GM19372 (cell line): ENCODE measurements around the gene UQCRH.
"Not testable (repeated sequence)": the region's sequence is repeated elsewhere in the genome, so short reads cannot be mapped to it uniquely, and the experiment has no call there.

Experiments used
- ATAC-seq: cut with Tn5 transposase; IDR thresholded peaks from one replicate; pipeline ENCODE4 v1.9.1; 2021; ENCODE audit warnings: mild to moderate bottlenecking, low read depth, moderate library complexity; ENCODE audit not compliant: unreplicated experiment

Gene UQCRH

DNA sequence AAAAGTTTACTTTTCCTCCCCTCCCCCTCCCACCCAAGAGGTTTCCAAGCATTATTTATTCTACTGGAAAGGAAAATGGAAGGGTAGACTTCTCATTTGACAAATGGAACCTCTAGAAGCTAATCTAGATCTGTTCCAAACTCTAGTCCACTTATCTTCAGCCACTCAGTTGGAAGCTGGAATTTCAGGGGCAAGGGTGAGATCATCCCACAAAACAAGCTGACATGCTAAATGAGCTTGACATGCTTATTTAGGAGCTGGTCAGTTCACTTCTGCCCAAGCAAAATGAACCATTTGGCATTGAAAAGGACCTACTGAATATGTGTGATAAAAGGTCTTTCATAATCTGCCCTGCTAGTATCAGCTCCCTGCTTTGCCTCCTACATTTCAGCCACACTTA is 5.1 kb upstream of the UQCRH start:
- ATAC-seq: no peak

GRCh38 chr1:46300673-46301405 is 2.7 kb upstream of the UQCRH start:
- ATAC-seq: no peak

- ATAC-seq: no peak
Measured at GRCh38 chr1:46301406-46301807, 2.1 kb upstream of the UQCRH start.

- ATAC-seq: no peak
Measured at GRCh38 chr1:46301808-46302640, 1.5 kb upstream of the UQCRH start.

- peak; percentile 3 for ATAC-seq
Measured at GRCh38 chr1:46302641-46303037, 859 bp upstream of the UQCRH start.

- no peak for ATAC-seq
Measured at GRCh38 chr1:46303872-46304326, 401 bp downstream of the UQCRH start.

DNA sequence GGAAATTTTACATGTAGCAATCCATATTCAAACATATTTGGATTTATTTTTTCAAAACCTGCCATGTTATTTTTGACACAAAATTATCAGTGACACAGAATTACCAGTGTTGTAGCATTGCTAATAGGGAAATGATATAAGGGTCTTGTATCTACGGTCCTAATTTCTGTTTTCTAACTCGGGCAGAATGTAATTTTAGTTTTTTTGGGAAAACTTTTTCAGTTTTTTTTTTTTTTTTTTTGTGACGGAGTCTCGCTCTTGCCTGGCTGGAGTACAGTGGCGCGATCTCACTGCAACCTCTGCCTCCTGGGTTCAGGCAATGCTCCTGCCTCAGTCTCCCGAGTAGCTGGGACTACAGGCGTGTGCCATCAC is 2.6 kb downstream of the UQCRH start:
- no peak for ATAC-seq

DNA sequence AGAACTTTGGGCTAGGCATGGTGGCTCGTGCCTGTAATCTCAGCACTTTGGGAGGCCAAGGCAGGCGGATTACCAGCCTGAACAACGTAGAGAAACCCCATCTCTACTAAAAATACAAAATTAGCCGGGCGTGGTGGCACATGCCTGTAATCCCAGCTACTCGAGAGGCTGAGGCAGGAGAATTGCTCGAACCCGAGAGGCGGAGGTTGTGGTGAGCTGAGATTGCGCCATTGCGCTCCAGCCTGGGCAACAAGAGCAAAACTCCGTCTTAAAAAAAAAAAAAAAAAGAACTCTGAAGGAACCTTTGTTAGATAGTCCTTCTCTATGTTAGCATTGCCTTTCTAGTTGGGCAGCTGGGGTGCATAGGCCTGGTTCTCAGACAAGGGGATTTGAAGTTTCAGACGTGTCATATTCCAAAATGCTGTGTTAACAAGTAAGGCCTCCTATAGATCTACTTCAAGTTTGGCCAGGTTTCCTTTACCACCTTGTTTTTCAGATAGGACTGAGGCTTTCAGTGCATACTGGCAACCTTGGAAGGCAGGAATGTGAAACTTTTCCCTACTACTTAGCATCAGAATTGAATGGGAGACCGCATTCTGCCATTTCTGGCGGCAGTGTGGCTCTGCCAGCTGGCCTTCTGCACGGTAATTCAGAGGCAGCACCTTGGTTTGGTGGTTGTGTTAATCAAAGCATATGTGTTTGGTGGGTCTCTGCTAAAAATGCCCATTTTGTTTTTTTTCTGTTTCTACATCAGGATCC is 6.1 kb downstream of the UQCRH start:
- ATAC-seq: no peak

- ATAC-seq: no peak
Measured at GRCh38 chr1:46310321-46310720, 6.8 kb downstream of the UQCRH start.

GRCh38 chr1:46315669-46316403 is 12.3 kb downstream of the UQCRH start:
- ATAC-seq: no peak

GRCh38 chr1:46317323-46317722 is 13.8 kb downstream of the UQCRH start:
- no peak for ATAC-seq

- ATAC-seq: not testable (repeated sequence)
Measured at GRCh38 chr1:46319301-46319700, 15.8 kb downstream of the UQCRH start.

- not testable (repeated sequence) for ATAC-seq
Measured at GRCh38 chr1:46319960-46320914, 16.7 kb downstream of the UQCRH start.

GRCh38 chr1:46322191-46322590 is 18.7 kb downstream of the UQCRH start:
- not testable (repeated sequence) for ATAC-seq

- ATAC-seq: not testable (repeated sequence)
Measured at GRCh38 chr1:46325285-46326076, 22.0 kb downstream of the UQCRH start.

DNA sequence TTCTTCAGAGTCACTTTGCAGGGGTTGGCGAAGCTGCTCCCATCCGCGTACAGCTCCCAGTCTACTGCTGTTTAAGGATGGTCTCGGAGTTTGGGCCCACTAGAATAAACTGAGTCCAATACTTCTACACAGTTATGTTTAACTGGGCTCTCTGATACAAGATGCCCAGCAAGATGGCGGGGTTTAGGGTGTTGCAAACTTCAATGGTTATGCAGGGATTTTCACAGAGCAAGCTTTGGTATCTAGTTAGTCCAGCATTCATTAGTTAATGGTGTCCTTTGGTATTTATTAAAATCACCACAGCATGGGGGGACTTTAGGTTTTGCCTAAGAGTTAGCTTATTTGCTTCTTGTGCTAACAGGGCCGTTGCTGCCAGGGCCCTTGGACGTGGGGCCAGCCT is 24.7 kb downstream of the UQCRH start:
- not testable (repeated sequence) for ATAC-seq

DNA sequence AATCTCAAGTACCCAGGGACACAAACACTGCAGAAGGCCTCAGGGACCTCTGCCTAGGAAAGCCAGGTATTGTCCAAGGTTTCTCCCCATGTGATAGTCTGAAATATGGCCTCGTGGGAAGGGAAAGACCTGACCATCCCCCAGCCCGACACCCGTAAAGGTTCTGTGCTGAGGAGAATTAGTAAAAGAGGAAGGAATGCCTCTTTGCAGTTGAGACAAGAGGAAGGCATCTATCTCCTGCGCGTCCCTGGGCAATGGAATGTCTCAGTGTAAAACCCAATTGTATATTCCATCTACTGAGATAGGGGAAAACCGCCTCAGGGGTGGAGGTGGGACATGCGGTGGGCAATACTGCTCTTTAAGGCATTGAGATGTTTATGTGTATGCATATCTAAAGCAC is 26.3 kb downstream of the UQCRH start:
- ATAC-seq: not testable (repeated sequence)

DNA sequence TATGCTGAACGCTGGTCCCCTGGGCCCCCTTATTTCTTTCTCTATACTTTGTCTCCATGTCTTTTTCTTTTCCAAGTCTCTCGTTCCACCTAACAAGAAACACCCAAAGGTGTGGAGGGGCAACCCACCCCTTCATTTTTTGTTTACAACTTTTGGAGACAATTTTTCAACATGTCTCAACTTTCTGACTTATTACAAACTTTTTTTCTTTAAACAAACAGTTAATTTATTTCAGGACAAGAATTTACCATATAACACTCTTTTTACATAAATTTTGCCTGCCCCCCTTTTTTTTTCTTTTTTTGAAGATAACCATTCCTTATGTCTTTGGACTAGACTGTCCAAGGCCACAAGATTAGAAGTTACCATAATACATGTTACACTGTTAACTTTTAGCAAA is 26.9 kb downstream of the UQCRH start:
- not testable (repeated sequence) for ATAC-seq
